ENCODE results near the gene KIAA0319L.

DNA sequence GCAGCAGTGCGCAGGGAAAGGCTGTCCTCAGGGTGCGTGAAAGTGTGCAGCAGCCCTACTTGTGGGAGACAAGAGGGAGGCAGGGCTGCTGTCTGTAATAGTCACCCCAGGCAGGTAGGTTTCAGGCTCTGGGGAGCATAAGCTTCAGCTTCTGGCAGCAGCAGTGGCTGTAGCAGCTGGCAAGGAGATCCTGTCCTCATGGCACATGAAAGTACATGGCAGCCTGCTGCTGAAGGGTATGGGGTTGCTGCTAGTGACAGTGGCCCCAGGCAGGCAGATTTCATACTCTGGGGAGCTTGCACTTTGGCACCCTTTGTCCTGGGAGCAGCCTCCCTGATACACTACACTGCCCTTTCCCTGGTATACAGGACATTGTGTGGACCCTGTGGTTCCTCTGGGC, 26.3 kb downstream of the KIAA0319L start:
- TF ChIP-seq CTCF (IDR thresholded peaks at IDR 0.05) (no peak), ZFX (IDR thresholded peaks at IDR 0.05; ENCODE audit: borderline replicate concordance) (no peak)

Data from 22Rv1 (cell line).